SK-MEL-5 (cell line): ENCODE results near the gene TLE3. TPM values are rescaled to one million over a fixed set of nuclear protein-coding genes. Genes with fewer than 3 reads are reported as not detected.
A peak's percentile ranks its signal among the peaks of the same experiment; 100 is the strongest.

Experiments used
- DNase-seq: peaks from one replicate; pipeline ENCODE4 v3.0.0-alpha.2; 2016; ENCODE audit warnings: low read depth, low spot score
- in situ Hi-C: cut with HindIII; loops from 2 replicates; pipeline ENCODE4 v1.10.0; 2016; ENCODE audit warnings: low sequenced_read_pairs, high pct_unique_total_duplicates, low pct_unique_long_range_greater_than_20kb
- total RNA-seq: library from RNA; depleted of rRNA; stranded (reverse); fragments of >200 nt; shearing (Covaris generic); gene quantifications from 2 replicates; pipeline ENCODE4 v1.2.3, GENCODE V29; 2014

The TLE3 gene
- total RNA-seq, 1 experiment from 2014 or later = 6.5 TPM

- in situ Hi-C loops = no loop called here
- no peak for DNase-seq
These were observed 20.2 kb downstream of the TLE3 start for GRCh38 chr15:70077188-70078147.

GRCh38 chr15:70074380-70074779 is 23.3 kb downstream of the TLE3 start:
- in situ Hi-C loops = no loop called here
- DNase-seq = no peak

GRCh38 chr15:70072479-70072878 is 25.2 kb downstream of the TLE3 start:
- in situ Hi-C loops = no loop called here
- no peak for DNase-seq

DNA sequence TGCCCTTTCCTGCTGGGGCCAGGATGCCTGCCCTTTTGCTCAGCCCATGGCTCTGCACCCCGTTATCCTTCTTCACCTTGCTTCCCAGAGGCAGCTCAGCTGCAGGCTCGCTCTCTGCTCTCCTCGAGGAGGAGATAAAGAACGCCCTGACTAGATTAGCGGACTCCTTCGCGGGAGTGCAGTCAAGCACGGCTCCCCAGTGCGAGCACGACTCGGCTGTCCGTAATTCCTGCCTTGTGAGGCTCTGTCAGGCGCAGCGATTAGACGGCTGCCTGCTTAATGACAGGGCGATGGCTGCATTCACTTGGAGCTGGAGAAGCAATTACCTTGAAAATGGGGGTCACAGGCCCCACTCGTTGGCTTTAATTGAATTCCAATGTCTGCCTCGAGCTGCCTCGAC is 25.9 kb downstream of the TLE3 start:
- in situ Hi-C loops = no loop called here
- no peak for DNase-seq

GRCh38 chr15:70069716-70070115 is 28.0 kb downstream of the TLE3 start:
- in situ Hi-C loops = no loop called here
- DNase-seq = no peak

DNA sequence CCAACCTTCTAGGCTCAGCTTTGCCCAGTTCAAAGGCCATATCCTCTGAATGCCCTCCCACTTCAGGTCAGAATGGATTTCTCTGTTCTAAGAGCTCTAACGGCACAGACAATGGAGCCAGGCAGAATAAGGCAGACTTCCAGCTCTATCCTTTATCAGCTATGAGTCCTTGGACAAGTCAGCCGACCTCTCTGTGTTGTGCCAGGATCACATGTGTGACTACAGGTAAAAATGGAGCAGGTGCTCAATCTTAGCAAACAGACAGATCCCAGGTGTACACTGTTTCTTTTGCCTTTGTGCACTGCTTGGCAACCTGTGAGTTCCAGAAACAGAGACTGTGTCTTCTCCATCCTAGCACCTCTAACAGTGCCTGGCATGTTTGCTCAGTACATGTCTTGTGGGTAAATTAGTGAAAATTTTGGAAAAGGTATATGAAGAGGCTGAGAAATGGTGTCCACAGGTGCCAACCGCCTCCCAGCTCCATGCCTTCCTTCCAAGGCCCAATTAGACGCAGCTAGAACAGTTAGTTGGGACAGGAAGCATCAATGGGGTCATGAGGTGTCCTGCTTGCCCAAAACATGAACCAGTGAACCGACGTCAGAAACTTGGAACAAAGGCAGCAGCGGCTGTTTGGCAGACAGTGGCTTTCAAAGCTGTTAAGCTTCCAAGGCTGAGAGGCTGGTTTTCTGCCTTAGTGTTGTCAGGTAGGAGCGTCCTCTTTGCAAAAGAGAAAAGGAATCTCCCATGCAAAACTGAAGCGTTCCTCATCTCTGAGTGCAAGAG is 28.7 kb downstream of the TLE3 start:
- no peak for DNase-seq
- in situ Hi-C loops = no loop called here

GRCh38 chr15:70067681-70068080 is 30.0 kb downstream of the TLE3 start:
- no peak for DNase-seq
- in situ Hi-C loops = no loop called here

DNA sequence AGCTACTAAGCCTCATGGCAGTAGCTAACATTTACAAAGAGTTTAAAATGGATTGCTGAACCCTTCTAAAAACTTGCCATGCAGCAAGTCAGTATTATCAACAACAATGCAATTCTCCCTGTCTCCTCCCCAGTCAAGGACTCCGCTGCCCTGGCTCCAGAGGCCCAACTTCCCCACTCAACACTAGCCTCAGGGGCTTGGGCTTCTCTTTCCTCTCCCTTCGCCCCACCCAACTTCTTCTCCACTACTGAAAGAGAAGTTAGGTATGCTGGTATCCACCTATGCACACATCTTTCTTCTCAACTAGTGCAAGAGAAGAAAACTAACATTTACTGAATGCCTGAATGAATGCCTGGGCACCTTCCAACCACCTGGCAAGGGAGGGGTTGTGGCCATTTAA is 30.7 kb downstream of the TLE3 start:
- in situ Hi-C loops = no loop called here
- no peak for DNase-seq

DNA sequence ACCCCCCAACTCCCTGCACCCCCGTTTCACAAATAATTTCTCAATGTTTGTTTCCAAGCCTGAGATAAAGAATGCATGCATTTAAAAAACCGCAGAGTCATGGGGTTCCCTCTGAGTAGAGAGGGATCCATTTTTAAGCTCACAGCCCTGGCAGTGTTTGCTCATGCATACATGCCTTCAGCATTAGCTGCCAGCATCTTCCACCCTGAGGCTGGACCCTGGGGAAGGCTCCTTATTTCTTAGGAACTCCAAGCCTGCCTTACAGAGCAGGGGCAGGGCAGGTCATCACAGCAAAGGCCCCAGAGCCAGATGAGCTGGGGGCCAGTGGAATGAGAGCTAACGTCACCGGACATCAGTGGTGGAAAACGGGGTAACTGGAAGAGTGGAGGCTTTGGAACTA is 31.3 kb downstream of the TLE3 start:
- in situ Hi-C loops = no loop called here
- DNase-seq = no peak

DNA sequence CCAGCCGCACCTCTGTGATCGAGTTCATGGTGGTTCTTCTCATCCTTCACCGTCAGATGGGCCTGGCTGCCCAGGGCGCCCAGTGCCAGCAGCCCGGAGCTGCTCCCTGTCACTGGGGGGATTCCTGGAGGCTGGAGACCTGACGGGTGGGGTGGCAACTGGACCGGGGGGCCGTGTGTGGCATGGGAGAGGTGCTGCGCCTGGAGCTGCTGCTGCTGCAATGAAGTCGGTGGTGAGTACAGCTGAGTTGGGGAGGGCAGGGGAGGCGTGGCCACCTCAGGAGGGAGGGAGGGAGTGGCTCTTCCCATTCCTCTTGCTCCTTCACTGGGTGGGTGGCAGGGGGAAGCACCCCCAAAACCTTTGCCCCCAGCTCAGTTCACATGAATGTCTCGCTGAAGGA is 31.7 kb downstream of the TLE3 start:
- no peak for DNase-seq
- in situ Hi-C loops = no loop called here

- no peak for DNase-seq
- in situ Hi-C loops = no loop called here
These were observed 32.6 kb downstream of the TLE3 start for GRCh38 chr15:70065006-70065722.

GRCh38 chr15:70064441-70064840 is 33.3 kb downstream of the TLE3 start:
- in situ Hi-C loops = no loop called here

DNA sequence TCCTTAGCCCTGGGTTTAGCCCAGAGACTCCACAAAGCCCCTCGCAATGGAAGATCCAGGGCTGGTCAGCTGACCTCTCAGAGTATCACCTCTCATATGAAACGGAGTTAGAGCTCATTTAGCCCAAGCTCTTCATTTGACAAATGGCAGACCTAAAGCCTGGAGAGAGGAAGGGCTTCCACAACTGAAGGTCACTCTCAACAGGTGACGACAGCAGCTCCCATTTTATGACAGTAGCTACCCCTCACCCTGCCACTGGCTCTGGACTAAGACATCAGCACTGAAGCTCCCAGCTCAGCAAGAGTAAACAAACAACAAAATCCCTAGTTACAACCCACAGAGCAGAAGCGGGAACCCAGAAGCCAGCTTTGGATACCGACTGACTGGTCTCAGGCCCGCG is 33.7 kb downstream of the TLE3 start:
- in situ Hi-C loops = no loop called here
- DNase-seq = no peak

More at GRCh38 chr15:70064441-70064840, 33.3 kb downstream of the TLE3 start:
- DNase-seq = no peak

DNA sequence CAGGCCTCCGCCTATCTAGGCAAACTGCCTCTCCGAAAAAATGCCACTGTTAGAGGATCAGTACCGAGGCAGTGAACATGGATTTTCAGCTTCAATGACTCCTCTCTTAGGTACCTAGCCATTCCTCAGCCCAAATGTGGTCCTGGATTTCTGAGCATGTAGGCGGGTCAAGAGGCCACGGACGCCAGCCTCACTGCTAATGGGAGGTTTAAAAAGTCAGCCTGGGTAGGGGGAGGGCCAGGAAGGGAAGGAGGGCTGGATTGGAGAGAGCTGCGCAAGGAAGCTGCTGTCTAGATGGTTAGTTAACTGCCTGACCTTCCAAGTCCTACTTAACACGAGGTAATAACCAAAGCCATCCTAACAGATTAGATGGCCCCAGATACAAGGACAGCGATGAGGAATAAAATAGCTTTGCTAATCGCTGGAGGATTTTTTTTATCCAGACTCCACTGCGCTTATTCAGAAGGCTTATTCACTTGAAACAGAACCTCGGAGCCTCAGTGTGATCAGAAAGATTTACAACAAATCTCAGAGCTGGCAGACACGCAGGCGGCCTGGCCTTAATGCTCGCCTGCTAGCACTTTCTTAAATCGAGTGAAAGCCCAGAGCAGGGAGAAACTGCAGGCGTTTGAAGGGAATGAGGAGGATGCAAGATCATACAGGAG is 34.3 kb downstream of the TLE3 start:
- in situ Hi-C loops = no loop called here
- DNase-seq = no peak

- peak; percentile 89 for DNase-seq
These were observed 35.3 kb downstream of the TLE3 start for GRCh38 chr15:70062321-70062956.

GRCh38 chr15:70061696-70062270 is 35.9 kb downstream of the TLE3 start:
- DNase-seq = no peak
- in situ Hi-C loops = no loop called here

More at GRCh38 chr15:70062321-70062956, 35.3 kb downstream of the TLE3 start:
- in situ Hi-C loops = no loop called here

DNA sequence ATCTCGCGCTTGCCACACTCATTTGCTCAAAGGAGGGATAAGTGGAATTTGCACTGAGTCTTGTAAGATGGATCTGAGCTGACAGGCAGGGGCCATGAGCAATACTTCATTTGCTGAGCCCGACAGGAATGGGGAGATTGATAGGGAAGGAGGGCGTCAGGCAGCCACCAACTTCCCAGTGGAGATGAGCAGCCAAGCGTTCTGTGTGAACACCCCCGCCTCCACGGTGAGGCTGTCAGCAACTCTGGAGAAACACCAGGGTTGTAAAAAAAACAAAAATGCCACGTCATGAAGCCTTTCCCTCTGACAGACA is 36.8 kb downstream of the TLE3 start:
- in situ Hi-C loops = no loop called here
- no peak for DNase-seq
